B cell (primary cell): ENCODE measurements around the gene RAD21L1.

Source experiments
- CTCF ChIP-seq: fragments of 200-600 bp; IDR thresholded peaks from one replicate; pipeline ENCODE4 v1.8.0; 2022; ENCODE audit warnings: antibody characterized with exemption, mild to moderate bottlenecking
- EZH2 ChIP-seq: IDR thresholded peaks from 2 replicates; pipeline ENCODE4 v1.6.1; 2012; ENCODE audit warnings: borderline replicate concordance, low read depth, mild to moderate bottlenecking, moderate library complexity, low read length; ENCODE audit not compliant: insufficient read depth, poor library complexity, severe bottlenecking

GRCh38 chr20:1265226-1265915 is 39.5 kb downstream of the RAD21L1 start:
- TF ChIP-seq CTCF (no peak), EZH2 (no peak)
